NOMO-1 treated with DMSO at 0.1 percent for 48 hours (cell line): ENCODE data around the gene SOX21.

Experiments
- DNase-seq: peaks from one replicate; lab custom pipeline; 2025; ENCODE audit not compliant: unreplicated experiment; lab: John Stamatoyannopoulos, UW

The SOX21 gene

GRCh38 chr13:94709001-94709834, 3.1 kb downstream of the SOX21 start:
- DNase-seq: no peak

GRCh38 chr13:94708031-94708859, 4.1 kb downstream of the SOX21 start:
- no peak for DNase-seq

- no peak for DNase-seq
Observed at GRCh38 chr13:94707400-94708021, 4.8 kb downstream of the SOX21 start.

- no peak for DNase-seq
Observed at GRCh38 chr13:94706843-94707399, 5.4 kb downstream of the SOX21 start.

GRCh38 chr13:94706101-94706842, 6.1 kb downstream of the SOX21 start:
- no peak for DNase-seq

- DNase-seq: no peak
Observed at GRCh38 chr13:94705081-94706030, 7.0 kb downstream of the SOX21 start.

GRCh38 chr13:94704377-94705080, 7.8 kb downstream of the SOX21 start:
- no peak for DNase-seq

- no peak for DNase-seq
Observed at GRCh38 chr13:94703721-94704314, 8.5 kb downstream of the SOX21 start.

GRCh38 chr13:94703271-94703670, 9.1 kb downstream of the SOX21 start:
- no peak for DNase-seq

- DNase-seq: no peak
Observed at GRCh38 chr13:94702181-94703041, 9.9 kb downstream of the SOX21 start.

GRCh38 chr13:94701313-94702180, 10.8 kb downstream of the SOX21 start:
- no peak for DNase-seq

- no peak for DNase-seq
Observed at GRCh38 chr13:94700536-94700935, 11.8 kb downstream of the SOX21 start.

- DNase-seq: no peak
Observed at GRCh38 chr13:94700051-94700535, 12.3 kb downstream of the SOX21 start.

GRCh38 chr13:94696171-94696570, 16.2 kb downstream of the SOX21 start:
- no peak for DNase-seq

GRCh38 chr13:94692030-94692429, 20.3 kb downstream of the SOX21 start:
- DNase-seq: no peak

GRCh38 chr13:94683409-94683808, 28.9 kb downstream of the SOX21 start:
- no peak for DNase-seq
